ENCODE data around the gene NXPH4.

Gene NXPH4

GRCh38 chr12:57262126-57262822 is 45.7 kb downstream of the NXPH4 start:
- H3K4me3 ChIP-seq (ENCODE audit: low read depth, low read length): no peak overlapping the region
- DNase-seq (ENCODE audit: low read depth): no peak
- TF ChIP-seq CTCF (conservative IDR thresholded peaks at IDR 0.05; ENCODE audit: low read depth, low read length): no peak

GRCh38 chr12:57263096-57263495 is 46.5 kb downstream of the NXPH4 start:
- no peak overlapping the region for H3K4me3 ChIP-seq (ENCODE audit: low read depth, low read length)
- TF ChIP-seq CTCF (conservative IDR thresholded peaks at IDR 0.05; ENCODE audit: low read depth, low read length): no peak
- no peak for DNase-seq (ENCODE audit: low read depth)

GRCh38 chr12:57266681-57267080 is 50.1 kb downstream of the NXPH4 start:
- no peak for DNase-seq (ENCODE audit: low read depth)
- TF ChIP-seq CTCF (conservative IDR thresholded peaks at IDR 0.05; ENCODE audit: low read depth, low read length): no peak
- H3K4me3 ChIP-seq (ENCODE audit: low read depth, low read length): no peak overlapping the region

- H3K4me3 ChIP-seq (ENCODE audit: low read depth, low read length): no peak overlapping the region
- no peak for TF ChIP-seq CTCF (conservative IDR thresholded peaks at IDR 0.05; ENCODE audit: low read depth, low read length)
- no peak for DNase-seq (ENCODE audit: low read depth)
Measured at GRCh38 chr12:57268264-57268663, 51.7 kb downstream of the NXPH4 start.

- H3K4me3 ChIP-seq (ENCODE audit: low read depth, low read length): no peak overlapping the region
- no peak for DNase-seq (ENCODE audit: low read depth)
- TF ChIP-seq CTCF (conservative IDR thresholded peaks at IDR 0.05; ENCODE audit: low read depth, low read length): peak; percentile 5
Measured at GRCh38 chr12:57270966-57271470, 54.4 kb downstream of the NXPH4 start.

GRCh38 chr12:57272337-57273151 is 56.0 kb downstream of the NXPH4 start:
- peak; percentile 20 for DNase-seq (ENCODE audit: low read depth)
- no peak for TF ChIP-seq CTCF (conservative IDR thresholded peaks at IDR 0.05; ENCODE audit: low read depth, low read length)
- no peak overlapping the region for H3K4me3 ChIP-seq (ENCODE audit: low read depth, low read length)

Data from choroid plexus epithelial cell (primary cell).